GM18909 (cell line): ENCODE results near the gene RELB.

Source experiments
- ATAC-seq: cut with Tn5 transposase; IDR thresholded peaks from one replicate; pipeline ENCODE4 v1.9.1; 2021; ENCODE audit warnings: mild to moderate bottlenecking; ENCODE audit not compliant: unreplicated experiment, poor library complexity

RELB gene

DNA sequence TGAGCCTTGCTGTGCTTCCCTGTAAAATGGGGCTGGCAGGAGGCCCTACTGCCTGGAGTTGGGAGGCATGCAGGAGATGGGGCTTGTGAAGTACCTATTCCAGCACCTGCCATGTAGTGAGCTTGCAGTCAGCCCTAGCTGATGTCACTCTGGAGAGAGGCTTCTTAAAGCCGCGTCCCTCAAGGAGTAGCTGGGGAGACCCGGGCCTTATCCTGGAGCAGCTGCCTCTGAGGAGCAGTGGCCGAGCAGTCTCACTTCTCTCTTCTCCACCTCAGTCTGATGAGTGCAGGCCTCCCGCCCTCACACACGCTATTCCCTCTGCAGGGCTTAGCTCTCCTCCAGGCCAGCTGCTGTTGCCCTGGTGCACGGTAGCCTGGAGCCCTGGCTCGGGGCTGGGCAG, 55.6 kb downstream of the RELB start:
- no peak for ATAC-seq

DNA sequence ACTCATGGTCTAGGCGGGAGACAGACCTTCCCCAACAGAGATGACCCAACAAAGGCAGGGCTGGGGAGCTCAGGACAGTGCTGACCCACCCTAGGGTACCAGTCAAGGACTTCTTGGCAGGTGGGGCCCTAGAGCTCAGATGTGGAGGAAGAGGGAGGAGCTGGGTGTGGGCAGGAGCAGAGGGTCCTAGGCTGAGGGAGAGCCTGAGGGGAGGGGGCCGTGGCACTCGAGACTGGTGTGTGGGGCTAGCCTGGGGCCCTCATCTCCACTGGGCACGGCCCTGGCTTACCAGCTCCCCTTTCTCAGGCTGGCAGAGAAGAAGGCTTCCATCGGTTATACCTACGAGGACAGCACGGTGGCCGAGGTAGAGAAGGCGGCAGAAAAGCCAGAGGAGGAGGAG, 56.2 kb downstream of the RELB start:
- ATAC-seq: no peak

DNA sequence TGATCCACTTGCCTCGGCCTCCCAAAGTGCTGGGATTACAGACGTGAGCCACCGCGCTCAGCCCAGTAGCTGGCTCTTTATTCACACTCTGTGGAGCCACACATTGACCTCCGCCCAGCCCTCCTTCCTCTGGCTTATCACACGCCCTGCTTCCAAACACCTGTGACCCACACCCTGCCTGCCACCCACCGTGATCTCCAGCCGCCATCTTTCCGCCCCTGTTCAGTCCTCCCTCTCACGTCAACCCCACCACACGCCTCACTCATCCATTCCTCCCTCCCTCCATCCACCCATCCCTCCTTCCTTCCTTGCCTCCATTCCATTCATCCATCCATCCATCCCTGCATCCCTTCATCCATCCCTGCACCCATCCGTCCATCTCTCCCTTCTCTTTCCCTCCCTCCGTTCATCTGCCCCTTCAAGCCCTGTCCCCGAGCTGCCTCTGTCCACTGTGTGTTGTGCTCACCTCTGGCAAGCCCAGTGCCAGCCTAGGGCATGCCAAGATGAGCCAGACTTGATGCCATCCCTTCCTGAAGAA, 57.4 kb downstream of the RELB start:
- ATAC-seq: no peak

DNA sequence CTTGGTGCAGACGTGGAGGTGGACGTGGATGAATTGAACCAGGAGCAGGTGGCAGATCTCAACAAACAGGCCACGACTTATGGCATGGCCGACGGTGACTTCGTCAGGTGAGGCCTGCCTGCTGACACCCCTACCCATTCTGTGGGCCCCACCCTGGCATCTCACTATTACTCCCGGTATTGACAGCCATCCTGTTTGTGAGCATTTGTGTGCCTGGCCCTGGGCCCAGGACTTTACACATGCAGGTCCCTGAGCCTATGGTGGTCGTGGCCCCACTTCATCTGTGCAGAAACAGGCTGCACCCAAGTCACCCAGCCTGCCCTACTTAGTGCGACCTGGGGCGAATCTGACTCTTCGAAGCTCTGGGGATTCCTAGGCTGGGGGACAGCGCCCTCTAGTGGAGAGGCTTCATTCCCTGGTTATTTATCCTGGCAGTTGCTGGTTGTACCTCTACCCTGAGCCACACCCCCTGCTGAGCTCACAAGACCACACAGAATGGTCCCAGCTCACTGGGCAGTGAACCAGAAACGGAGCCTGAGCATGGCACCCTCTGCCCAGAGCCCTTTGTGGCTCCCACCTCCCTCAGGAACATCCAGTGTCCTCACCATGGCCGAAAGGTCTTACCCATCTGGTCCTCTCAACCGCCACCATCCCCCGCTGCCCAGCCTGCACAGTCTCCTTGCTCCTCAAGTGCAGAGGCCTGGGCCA, 58.1 kb downstream of the RELB start:
- no peak for ATAC-seq

DNA sequence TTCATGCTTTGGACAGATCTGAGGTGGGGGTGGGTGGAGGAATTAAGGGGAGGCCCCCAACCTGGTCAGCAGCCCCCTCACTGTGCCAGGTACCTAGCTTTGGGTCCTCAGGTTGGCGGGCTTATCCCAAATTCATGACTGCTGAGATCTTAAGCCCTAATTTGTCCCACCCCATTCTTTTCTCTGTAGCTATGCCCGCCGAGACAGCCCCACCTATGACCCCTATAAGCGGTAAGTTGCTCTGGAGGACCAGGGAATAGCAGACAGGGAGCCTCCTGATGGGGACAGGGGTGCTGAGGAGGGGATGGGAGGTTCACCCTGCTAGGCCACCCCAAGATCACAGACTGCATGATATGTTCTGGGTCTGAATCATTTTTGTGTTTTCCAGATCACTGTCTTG, 60.7 kb downstream of the RELB start:
- ATAC-seq: no peak

DNA sequence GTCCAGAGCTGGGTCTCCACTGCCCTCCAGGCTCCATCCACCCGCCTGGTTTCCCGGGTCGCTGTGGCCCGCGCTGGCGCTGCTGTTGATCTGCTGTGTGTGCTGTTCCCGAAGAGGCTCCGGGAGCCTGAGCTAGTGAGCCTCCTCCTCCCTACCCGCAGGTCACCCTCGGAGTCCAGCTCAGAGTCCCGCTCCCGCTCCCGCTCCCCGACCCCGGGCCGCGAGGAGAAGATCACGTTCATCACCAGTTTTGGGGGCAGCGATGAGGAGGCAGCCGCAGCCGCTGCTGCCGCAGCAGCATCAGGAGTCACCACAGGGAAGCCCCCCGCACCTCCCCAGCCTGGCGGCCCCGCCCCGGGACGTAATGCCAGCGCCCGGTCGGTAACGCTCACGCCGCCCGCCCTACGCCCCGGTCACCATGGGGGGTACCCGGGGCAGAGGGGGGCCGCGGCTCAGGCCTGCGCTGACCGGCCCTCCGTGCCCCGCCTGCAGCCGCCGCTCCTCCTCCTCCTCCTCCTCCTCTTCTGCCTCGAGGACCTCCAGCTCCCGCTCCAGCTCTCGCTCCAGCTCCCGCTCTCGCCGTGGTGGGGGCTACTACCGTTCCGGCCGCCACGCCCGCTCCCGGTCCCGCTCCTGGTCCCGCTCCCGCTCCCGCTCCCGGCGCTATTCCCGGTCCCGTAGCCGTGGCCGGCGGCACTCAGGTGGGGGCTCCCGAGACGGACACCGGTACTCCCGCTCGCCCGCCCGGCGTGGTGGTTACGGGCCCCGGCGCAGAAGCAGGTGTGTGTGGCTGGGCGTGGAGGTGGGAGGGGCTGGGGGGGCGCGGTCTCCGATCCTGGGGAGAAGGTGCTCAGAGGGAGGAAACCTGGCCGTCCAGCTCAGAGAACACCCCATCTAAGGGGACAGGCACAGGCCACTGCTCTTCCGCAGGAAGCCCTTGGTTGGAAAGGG, 62.9 kb downstream of the RELB start:
- no peak for ATAC-seq

DNA sequence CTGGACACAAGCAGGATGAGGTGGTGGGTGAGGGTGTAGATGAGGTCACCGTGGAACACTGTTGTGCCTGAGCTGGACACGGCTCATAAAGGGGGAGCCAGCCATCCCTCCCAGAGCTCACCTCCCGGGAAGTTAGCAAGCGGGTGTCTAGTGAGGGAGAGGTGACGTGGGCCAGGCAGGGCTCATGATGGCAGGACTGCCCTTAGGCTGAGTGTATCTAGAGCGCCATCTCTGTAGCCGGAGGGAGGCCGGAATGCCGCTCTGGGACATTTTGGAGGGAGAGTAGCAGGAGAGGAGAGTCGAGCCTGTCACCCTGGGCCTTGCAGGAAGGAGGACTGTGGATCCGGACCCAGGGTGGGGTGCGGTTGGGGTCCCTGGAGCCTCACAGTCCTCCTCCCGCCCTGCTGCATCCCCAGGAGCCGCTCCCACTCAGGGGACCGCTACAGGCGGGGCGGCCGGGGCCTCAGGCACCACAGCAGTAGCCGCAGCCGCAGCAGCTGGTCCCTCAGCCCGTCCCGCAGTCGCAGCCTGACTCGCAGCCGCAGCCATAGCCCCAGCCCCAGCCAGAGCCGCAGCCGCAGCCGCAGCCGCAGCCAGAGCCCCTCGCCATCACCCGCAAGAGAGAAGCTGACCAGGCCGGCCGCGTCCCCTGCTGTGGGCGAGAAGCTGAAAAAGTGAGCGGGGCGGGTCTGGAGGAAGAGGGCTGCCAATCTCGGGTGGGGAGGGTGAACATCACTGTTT, 65.8 kb downstream of the RELB start:
- no peak for ATAC-seq

DNA sequence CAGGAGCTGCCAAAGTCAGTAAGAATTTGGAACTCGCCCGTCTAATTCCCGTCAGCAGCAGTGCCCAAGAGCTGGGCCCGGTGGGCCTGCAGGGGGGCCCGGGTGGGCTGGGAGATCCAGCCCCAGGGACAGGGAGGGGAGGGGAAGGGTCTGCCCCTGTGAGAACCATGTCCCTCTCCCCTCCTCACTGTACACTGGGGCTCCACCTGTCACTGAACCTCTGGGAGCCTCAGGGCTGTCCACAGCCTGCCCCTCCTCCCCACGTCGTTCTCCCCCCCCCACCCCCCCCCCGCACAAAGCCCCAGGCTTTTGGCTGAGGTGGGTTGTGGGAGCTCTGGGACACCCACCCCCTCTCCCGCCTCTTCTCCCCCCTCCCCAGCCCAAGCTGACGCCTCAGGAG, 66.8 kb downstream of the RELB start:
- no peak for ATAC-seq

DNA sequence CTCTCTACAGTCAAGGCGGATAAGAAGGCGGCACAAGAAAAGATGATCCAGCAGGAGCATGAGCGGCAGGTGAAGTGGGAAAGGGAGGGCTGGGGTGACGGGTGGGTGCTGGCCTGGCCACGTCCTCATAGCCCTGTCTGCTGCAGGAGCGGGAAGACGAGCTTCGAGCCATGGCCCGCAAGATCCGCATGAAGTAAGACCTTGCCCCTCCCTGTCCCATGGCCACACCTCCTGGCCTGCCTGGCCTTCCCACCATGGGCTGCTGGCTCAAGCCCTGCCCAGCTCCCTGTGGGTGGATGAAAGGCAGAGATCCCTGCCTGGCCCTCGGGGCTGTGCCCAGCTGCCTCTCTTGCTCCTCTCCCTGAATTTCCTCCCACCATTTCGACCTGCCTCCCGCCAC, 67.8 kb downstream of the RELB start:
- ATAC-seq: no peak

DNA sequence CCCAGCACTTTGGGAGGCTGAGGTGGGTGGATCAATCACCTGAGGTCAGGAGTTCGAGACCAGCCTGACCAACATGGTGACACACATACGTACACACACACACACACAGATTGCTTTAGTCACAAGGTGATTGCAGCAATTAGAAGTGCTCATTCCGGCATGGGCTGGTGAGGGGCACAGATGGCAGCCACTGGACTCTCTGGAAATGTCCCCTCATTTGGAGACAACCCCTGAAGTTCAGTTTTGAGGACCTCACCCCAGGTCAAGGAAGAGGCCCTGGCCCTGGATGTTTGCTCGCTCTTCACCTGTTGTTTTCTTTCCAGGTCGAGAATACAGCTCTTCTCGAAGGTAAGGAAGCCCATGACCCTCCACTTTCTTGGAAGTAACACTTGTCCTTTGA, 69.0 kb downstream of the RELB start:
- ATAC-seq: no peak

DNA sequence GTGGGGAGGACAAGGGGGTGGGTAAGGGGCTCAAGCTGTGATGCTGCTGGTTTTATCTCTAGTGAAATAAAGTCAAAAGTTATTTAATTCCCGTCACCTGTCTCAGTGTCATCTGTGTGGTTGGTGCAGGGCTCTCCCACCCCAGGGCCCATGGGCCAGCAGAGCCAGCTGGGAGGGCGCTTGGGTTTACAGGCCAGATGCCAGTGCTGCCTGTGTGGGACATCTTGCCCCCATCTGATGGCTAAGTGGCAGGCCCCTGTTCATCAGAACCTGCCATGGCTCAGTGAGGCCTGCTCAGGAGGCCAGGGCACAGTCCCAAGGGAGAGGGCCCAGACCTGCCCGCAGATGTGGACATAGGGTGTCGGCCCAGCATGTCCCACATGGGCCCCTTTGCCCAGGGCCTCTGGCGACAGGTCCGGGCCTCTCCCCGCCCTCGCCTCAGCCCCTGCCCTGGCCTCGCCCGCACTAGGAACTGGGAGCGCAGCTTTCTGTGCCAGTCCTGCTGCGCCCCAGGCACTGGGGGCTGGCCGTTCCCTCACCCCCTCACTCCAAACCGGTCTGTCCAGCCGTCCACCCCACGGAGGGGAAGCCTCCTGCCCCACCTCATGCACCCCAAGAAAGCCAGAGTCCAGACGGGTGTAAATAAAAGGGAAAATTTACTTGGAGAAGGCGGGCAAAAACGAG, 69.7 kb downstream of the RELB start:
- no peak for ATAC-seq

DNA sequence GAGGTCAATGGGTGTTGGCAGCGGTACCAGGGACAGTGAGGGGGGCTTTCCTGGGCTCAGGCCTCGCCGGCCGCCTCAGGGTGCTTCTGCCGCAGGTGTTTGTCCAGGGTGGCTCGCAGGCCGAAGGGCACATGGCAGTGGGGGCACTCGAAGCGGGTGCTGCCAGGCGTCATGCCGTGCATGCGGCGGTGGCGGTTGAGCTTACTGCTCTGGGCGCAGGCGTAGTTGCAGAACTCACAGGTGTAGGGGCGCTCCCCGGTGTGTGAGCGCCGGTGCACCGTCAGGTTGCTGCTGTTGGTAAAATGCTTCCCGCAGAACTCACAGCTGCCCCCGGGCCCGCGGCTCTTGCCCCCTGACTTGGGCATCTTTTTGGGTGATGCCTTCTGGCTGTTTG, 70.3 kb downstream of the RELB start:
- no peak for ATAC-seq

DNA sequence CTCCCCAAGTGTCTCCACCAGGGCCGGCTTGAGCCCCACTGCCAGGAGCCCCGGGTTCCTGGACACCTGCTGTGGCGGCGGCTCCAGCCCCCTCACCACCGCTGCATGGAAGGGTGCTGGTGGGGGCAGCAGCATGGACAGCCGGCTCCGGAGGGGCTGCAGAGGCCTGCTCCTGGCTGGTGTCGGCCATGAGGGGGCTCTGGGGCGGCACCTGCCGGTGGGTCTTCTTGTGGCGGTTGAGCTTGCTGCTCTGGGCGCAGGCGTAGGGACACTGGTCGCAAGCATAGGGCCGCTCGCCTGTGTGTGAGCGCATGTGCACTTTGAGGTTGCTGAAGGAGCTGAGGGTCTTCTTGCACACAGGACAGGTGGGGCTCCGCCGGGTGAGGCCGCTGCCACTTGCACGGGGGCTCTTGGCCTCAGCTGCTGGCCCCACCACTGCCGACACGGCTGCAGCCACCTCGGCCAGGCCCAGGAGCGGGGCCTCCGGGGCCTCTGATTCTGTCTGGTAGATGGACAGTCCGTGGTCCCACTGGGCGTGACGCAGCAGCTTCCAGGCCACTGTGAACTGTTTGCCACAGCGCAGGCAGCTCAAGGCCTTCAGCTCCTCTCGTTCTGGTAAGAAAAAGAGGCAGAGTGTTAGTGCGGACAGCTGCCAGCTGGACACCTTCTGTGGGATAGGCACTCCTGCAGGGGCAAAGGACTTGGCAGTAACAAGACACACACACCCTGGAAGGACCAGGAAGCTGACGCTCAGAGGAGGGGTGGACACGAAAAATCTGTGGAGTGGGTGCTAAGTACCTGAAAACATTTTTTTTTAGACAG, 70.9 kb downstream of the RELB start:
- ATAC-seq: no peak

DNA sequence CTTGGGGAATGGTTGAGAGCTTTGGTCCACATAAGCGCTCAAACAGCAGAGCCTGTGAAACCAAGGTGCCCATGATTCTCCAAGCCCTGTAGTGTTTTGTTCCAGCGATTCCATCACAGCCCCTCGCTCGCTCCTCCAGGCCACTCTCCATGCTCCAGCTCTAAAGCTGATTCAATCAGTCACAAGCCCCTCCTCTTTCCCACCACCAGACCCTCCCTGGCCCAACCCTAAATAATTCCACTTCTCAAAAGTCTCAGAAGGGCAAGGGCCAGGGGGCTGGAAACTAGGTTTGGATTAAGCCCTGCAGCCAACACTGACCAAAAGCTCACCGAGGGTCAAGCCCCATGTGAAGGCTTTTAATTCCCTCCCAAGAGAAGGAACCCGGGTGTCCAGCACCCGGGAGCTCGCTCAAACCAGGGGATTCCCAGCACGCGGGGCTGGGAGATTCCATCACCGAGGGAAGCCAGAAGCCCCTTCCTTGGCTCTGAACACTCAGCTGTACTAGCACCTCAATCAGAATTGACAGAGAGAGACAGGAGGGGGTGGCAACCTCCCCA, 73.6 kb downstream of the RELB start:
- no peak for ATAC-seq

DNA sequence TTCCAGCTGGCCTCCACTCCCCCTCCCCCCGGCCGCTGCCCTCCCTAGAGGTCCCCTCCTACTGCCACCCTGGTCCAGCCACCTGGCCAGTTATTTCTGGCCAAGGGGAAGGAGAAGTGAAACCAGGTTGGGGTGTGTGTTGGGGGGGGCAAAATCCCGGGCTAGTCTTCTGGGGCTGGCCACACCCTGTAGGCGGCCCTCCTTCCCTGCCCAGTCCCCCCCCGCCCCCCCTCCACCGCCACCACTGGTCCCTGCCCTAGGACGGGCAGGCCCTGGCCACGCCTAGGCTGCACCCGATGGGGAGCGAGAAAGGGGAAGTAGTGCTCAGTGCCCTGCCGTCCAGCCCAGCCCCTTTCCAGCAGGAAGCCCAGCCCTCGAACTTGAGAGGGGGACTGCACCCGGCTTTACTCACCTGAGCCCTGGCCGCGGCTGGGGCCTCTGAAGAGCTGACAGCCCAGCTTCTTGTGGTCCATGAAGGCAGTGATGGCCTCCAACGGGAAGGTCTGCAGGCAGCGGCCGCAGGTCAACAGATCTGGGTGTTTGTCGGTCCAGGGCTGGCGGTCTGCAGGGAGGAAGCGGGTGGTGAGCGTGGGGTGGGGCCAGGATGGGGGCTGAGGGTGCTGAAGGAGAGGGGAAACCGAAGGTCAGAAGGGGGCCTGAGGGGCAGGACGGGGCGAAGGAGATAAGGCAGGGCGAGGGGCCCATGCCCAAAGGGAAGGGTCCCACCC, 74.2 kb downstream of the RELB start:
- ATAC-seq: peak; percentile 58

DNA sequence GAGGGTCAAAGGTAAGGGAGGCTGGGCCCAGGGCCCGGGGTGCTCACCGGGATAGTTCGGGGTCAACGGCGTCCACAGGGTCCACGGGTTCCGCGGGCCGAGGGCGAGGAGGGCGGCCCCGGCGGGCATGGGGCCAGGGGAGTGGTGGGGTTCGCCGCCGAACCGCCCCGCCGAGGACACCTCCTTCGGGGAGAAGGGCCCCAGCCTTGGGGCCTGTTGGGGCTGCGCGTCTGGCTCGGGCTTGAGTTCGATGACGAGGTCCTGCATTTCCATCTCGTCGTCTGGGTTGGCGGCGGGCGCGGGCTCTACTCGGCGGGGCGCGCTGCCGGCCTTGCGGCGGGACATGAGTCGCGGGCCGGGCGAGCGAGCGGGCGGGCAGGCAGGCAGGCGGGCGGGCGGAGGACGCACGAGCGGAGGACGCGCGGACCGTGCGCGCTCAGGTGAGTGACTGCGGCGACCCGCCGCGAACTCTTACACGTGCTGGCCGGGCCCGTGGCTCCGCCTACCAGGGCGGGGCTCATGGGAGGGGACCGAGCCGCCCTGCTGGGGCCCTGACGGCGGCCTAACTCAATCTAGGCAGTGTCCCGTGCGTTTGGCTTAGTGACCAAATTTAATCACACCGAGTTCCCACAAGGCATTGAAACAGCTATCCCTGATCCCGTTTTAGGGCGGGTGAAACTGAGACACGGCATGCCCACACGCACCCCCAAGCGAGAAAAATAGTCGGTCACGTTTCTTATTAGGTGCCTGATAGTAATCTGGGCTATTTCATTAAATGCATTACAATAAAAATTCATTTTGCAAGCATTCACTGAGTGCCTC, 75.0 kb downstream of the RELB start, which contains the start of gene ZNF296:
TSS of gene ZNF296 (minus strand) at position 450 of the 822 bp plus-strand sequence. CDS start at position 345, 105 bp downstream.
- peak; percentile 44 for ATAC-seq
